SK-N-SH treated with all-trans-retinoic acid at 6 μM for 48 hours (cell line): Measurements from ENCODE around the gene CNTLN.

Source experiments
- ARNTL ChIP-seq: fragments of 450-650 bp; formaldehyde crosslinking; IDR thresholded peaks from 2 replicates; pipeline ENCODE4 v1.5.0; 2020; ENCODE audit warnings: low read depth, mild to moderate bottlenecking, moderate library complexity, borderline replicate concordance
- CSDC2 ChIP-seq: fragments of 250-450 bp; sonication (Bioruptor Pico); IDR thresholded peaks from 2 replicates; pipeline ENCODE4 v1.5.0; 2020; ENCODE audit warnings: mild to moderate bottlenecking, moderate library complexity
- ESRRG ChIP-seq: fragments of 250-450 bp; sonication (Bioruptor Pico); IDR thresholded peaks from 2 replicates; pipeline ENCODE4 v1.6.1; 2021; ENCODE audit warnings: mild to moderate bottlenecking
- GLIS3 ChIP-seq: fragments of 250-450 bp; sonication (Bioruptor Pico); IDR thresholded peaks from 2 replicates; pipeline ENCODE4 v1.5.0; 2020; ENCODE audit warnings: mild to moderate bottlenecking, moderate library complexity
- PATZ1 ChIP-seq: fragments of 250-450 bp; sonication (Bioruptor Pico); IDR thresholded peaks from 2 replicates; pipeline ENCODE4 v1.8.0; 2020; ENCODE audit warnings: mild to moderate bottlenecking, moderate library complexity, borderline replicate concordance
- RARB ChIP-seq: fragments of 250-450 bp; sonication (Bioruptor Pico); IDR thresholded peaks from 2 replicates; pipeline ENCODE4 v1.8.0; 2021; ENCODE audit warnings: mild to moderate bottlenecking, moderate library complexity
- ZFP3 ChIP-seq: fragments of 250-450 bp; sonication (Bioruptor Pico); IDR thresholded peaks from 2 replicates; pipeline ENCODE4 v1.5.0; 2020; ENCODE audit warnings: mild to moderate bottlenecking, moderate library complexity
- ZNF565 ChIP-seq: fragments of 450-650 bp; formaldehyde crosslinking; conservative IDR thresholded peaks from 2 replicates; pipeline ENCODE4 v1.5.0; 2020; ENCODE audit warnings: low read depth, mild to moderate bottlenecking, moderate library complexity

- TF ChIP-seq GLIS3 (CRISPR knock-in tag) (no peak), RARB (CRISPR knock-in tag) (no peak), ZNF565 (CRISPR knock-in tag) (no peak), PATZ1 (no peak), ZFP3 (CRISPR knock-in tag) (no peak), ARNTL (no peak), ESRRG (CRISPR knock-in tag) (no peak), CSDC2 (CRISPR knock-in tag) (no peak)
These were observed 44.8 kb upstream of the CNTLN start for GRCh38 chr9:17090041-17090440.
